HUES48 (cell line): ENCODE data around the gene NCK2.

Source experiments
- H3K27ac ChIP-seq: one replicate; pipeline ENCODE4 v1.7.0; 2013; ENCODE audit warnings: low read depth, low read length, inconsistent platforms
- H3K27me3 ChIP-seq: 2 replicates; pipeline ENCODE4 v1.6.1; 2013; ENCODE audit warnings: mild to moderate bottlenecking, low read length; ENCODE audit not compliant: control insufficient read depth, insufficient read depth
- H3K36me3 ChIP-seq: 2 replicates; pipeline ENCODE4 v1.6.1; 2013; ENCODE audit warnings: low read length; ENCODE audit not compliant: control insufficient read depth, insufficient read depth
- H3K4me1 ChIP-seq: 2 replicates; pipeline ENCODE4 v1.6.1; 2013; ENCODE audit warnings: mild to moderate bottlenecking, low read length; ENCODE audit not compliant: control insufficient read depth, insufficient read depth
- H3K4me3 ChIP-seq: 2 replicates; pipeline ENCODE4 v1.5.1; 2013; ENCODE audit warnings: mild to moderate bottlenecking, low read depth, low read length
- H3K9ac ChIP-seq: 2 replicates; pipeline ENCODE4 v1.6.1; 2013; ENCODE audit warnings: mild to moderate bottlenecking, low read depth, low read length, moderate library complexity
- H3K9me3 ChIP-seq: 2 replicates; pipeline ENCODE4 v1.6.1; 2013; ENCODE audit warnings: low read length; ENCODE audit not compliant: control insufficient read depth, insufficient read depth

Gene NCK2

DNA sequence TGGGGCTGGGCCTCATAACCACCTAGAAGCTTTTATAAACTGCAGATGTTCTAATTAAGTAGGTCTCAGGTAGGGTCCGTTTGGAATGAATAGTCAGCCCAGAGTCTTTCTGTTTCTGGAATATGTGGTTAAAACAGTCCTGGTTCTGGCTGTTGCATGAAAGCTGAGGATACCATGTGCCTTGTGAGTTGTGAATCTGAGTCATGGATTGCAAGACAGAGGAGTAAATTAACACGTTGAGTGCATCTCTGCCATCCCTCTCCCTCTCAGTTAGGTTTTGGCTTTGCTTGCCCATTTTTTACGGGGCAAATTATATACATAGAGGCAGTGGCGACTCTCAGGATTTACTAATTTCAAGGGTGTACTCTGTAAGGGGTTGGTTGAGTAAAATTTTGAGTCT, 59.1 kb downstream of the NCK2 start:
- no peak overlapping the region for H3K9ac ChIP-seq
- no peaks in the 10 kb centered on the region for H3K27me3 ChIP-seq
- H3K27ac ChIP-seq = no peak overlapping the region
- H3K4me1 ChIP-seq = peaks cover 7% of the 10 kb centered on the region
- H3K9me3 ChIP-seq = no peaks in the 10 kb centered on the region
- H3K36me3 ChIP-seq = no peaks in the 10 kb centered on the region
- no peak overlapping the region for H3K4me3 ChIP-seq

DNA sequence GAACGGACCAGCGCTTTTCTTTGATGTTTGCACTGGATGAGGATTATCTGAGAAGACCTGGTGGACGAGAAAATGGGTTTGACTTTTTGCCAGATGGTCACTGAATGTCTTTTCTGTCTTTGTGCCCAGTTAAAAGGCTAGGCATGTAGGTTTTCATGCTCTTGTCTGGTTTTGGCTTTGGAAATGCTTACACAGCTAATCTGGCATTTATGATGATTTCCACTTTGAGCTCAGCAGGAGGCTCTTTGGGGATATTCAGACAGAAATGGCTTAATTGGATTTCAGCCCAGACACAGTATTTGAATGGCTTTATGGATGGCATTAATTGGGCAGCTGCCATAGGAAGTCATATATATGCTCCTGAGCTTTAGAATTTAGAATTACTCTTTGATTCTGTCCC, 59.6 kb downstream of the NCK2 start:
- Histone ChIP-seq H3K9me3 (no peaks in the 10 kb centered on the region), H3K27ac (no peak overlapping the region), H3K9ac (no peak overlapping the region), H3K4me1 (peaks cover 12% of the 10 kb centered on the region), H3K27me3 (no peaks in the 10 kb centered on the region), H3K4me3 (no peak overlapping the region), H3K36me3 (no peaks in the 10 kb centered on the region)

DNA sequence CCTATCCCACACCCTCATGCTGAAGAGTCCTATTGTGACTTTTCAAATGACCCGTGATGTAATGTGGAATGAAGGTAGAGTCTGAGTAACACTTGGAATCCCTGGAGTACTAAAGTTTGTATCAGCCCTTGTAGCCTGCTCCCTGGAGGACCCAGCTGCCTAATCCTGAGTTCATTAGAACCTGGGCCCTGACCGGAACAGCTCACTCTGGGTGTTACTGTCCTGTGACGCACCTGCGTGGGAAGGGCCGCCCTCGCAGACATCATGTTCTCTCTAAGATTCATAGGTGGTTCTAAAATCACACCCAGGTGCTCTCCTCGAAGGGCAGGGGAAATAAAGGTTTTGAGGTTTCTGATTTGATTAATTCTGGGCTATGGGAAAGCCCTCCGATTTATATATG, 62.3 kb downstream of the NCK2 start:
- no peaks in the 10 kb centered on the region for H3K36me3 ChIP-seq
- H3K4me1 ChIP-seq = peaks cover 21% of the 10 kb centered on the region
- no peak overlapping the region for H3K4me3 ChIP-seq
- H3K27me3 ChIP-seq = no peaks in the 10 kb centered on the region
- H3K27ac ChIP-seq = no peak overlapping the region
- H3K9ac ChIP-seq = no peak overlapping the region
- no peaks in the 10 kb centered on the region for H3K9me3 ChIP-seq

DNA sequence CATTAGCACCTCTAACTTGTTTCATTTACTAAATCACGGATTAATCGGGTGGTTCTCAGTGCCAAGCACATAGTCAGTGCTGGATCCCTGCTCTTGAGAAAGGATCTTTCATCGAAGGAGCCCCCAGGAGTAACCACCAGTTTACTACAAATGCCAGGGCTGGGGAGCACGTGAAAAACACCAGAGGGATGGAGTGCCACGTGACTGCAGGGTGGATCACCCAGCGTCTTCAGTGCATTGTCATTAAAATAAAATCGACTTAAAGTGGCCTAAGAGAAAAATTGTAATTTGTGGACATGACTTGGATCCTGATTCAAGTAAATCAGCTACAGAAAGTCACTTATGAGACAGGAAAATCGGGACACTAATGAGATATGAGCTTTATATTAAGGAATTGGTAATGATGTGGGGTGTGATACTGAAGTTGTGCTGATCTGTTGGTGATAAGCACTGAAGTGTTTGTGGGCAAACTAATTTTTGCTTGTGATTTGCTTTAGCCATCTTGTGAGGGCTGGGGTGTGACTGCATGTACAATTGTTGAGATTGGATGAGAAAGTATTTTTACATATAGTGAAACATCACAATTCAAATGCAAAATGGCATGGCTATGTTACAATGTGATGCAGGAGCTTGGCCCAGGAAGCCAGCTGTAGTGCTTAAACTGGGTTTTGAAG, 63.8 kb downstream of the NCK2 start:
- no peak overlapping the region for H3K27ac ChIP-seq
- H3K4me3 ChIP-seq = no peak overlapping the region
- H3K9me3 ChIP-seq = no peaks in the 10 kb centered on the region
- peaks cover 28% of the 10 kb centered on the region for H3K4me1 ChIP-seq
- H3K27me3 ChIP-seq = no peaks in the 10 kb centered on the region
- H3K9ac ChIP-seq = no peak overlapping the region
- H3K36me3 ChIP-seq = no peaks in the 10 kb centered on the region

DNA sequence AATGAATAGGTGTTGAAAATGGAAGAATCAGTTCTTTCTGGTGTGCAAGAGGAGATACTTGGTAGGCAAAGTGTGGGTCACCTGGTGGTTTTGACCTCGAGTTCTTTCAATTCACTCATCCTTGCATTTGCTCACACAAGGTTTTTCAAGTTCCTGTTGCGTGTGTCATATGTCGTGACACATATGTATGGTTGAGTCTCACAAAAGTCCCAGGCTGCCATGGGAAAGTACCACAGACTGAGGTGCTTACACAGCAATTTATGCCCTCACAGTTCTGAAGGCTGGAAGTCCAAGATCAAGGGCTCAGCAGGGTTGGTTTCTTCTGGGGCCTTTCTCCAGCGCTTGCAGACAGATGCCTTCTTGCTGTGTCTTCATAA, 64.4 kb downstream of the NCK2 start:
- no peaks in the 10 kb centered on the region for H3K36me3 ChIP-seq
- no peaks in the 10 kb centered on the region for H3K27me3 ChIP-seq
- peaks cover 28% of the 10 kb centered on the region for H3K4me1 ChIP-seq
- no peaks in the 10 kb centered on the region for H3K9me3 ChIP-seq
- H3K4me3 ChIP-seq = no peak overlapping the region
- H3K27ac ChIP-seq = no peak overlapping the region
- no peak overlapping the region for H3K9ac ChIP-seq

DNA sequence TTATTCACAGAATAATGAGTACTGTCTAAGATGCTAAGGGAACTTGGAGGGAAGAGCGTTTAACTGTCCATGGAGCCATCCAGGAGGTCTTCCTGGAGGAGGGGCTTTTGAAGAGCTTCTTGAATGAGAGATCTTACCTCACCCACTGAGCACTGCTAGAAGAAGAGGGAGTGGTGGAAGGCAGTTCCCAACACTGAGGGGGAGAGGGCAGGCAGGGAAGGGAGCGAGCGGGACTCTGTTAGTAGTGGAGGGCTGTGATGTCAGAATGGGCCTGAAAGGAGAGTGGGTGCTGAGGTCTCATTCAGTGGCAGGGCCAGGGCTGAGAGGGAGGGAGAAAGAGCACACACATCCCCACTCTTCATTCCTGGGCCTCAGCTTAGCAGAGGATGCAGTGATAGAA, 65.0 kb downstream of the NCK2 start:
- Histone ChIP-seq H3K9me3 (no peaks in the 10 kb centered on the region), H3K27me3 (no peaks in the 10 kb centered on the region), H3K9ac (no peak overlapping the region), H3K27ac (no peak overlapping the region), H3K36me3 (no peaks in the 10 kb centered on the region), H3K4me3 (no peak overlapping the region), H3K4me1 (peaks cover 28% of the 10 kb centered on the region)

DNA sequence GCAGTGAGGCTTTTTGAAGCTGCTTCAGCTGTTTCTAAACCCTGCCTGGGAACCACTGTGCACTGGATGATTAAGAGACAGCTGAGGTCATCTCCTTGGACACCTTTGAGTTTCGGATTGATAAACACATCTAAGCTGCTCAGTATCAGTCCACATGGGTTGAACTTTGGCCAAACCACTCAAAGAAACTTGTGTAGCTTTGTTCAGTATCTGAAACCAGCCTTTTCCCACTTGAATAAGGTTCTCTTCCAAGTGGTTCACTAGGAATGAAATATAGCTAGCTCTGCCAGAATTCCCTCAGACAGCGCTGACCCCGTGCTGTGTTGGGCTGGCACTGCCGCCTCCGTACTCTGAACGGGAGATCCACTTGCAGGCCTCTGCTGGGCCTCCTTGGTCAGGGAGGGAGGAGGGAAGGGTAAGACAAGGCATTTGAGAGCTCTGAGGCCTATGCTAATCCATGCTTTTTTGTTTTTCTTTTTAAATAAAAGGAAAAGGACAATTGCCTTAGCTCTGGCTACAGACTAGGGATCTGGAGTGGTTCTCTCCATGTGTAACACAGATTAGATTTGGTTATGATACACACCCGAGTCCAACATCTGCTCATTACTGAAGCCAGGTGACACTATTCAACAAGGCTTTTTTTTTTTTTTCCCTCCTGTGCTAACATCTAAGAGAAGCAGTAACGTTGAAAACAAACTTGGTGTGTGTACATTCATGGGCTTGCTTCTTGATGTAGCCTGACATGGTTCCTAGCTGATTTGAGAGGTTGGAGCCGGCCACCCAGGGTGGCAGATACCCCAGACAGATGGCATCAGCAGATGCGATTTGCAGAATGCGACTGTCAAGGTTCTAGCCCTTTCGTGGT, 67.7 kb downstream of the NCK2 start:
- H3K4me1 ChIP-seq = peaks cover 28% of the 10 kb centered on the region
- no peaks in the 10 kb centered on the region for H3K27me3 ChIP-seq
- no peaks in the 10 kb centered on the region for H3K9me3 ChIP-seq
- H3K4me3 ChIP-seq = no peak overlapping the region
- peaks cover 5% of the 10 kb centered on the region for H3K36me3 ChIP-seq
- no peak overlapping the region for H3K9ac ChIP-seq
- H3K27ac ChIP-seq = peak overlapping the region; percentile 70

DNA sequence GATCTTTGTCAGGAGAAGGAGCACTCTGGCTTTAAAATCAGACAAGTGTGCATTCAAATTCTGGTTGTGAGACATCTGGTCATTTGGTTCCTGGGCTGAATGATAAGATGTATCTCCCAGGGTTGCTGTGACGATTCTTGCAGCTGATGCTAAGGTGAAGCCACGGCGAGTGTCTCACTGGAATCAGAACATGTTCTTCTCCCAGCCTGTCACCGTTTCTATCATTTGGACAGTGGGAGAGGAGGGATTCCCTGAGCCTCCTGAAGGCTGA, 68.3 kb downstream of the NCK2 start:
- no peak overlapping the region for H3K9ac ChIP-seq
- H3K27me3 ChIP-seq = no peaks in the 10 kb centered on the region
- H3K9me3 ChIP-seq = no peaks in the 10 kb centered on the region
- H3K4me1 ChIP-seq = peaks cover 28% of the 10 kb centered on the region
- no peak overlapping the region for H3K4me3 ChIP-seq
- peaks cover 5% of the 10 kb centered on the region for H3K36me3 ChIP-seq
- H3K27ac ChIP-seq = no peak overlapping the region

DNA sequence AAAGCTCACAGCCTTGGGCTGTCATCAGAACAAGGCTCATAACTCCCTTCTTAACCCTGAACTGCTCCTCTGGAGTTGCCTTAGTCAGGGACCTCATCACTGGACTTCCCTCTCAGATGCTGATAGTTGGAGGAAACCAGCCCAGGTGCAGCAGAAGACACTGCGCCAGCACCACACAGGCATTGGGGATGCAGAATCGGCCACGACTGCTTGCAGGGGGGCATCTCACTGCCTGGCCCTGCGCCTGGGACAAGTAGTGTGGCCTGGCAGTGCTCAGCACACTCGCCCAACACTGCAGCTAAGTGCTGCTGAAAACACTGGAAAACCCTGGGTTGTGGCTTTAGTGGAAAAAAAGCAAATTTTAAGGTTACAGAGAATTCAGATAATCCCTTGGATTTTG, 68.7 kb downstream of the NCK2 start:
- H3K27ac ChIP-seq = no peak overlapping the region
- no peaks in the 10 kb centered on the region for H3K27me3 ChIP-seq
- peaks cover 5% of the 10 kb centered on the region for H3K36me3 ChIP-seq
- no peak overlapping the region for H3K4me3 ChIP-seq
- H3K4me1 ChIP-seq = peaks cover 25% of the 10 kb centered on the region
- no peaks in the 10 kb centered on the region for H3K9me3 ChIP-seq
- no peak overlapping the region for H3K9ac ChIP-seq

DNA sequence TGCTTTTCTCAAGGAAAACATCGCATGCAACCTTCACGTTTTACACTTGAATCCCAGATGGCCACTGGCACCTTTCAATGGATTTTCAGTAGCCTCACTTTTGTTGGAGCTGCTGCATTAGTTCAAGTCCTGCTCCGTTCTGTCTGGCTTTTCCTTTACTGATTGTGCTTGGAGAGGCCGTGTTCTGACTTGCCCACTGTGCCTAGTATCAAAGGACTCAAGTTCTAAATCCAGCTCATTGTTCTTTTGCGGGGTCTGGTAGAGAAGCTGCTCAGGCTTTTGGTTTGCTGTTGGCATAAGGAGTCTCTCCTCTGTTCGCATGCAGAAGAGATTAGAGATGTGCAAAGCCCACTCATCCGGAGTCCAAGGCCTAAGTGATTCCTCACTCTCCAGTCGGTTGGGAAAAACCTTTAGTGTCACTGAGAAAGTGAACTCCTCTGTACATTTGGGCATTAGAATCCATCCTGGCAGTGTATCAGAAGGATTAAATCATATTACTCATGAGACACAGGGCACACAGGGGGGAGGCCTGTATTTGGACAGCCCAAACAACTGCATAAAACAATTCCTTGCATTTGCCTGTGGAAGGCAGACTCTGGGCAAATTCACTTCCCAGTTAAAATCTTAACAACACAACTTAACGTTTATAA, 69.7 kb downstream of the NCK2 start:
- H3K9me3 ChIP-seq = no peaks in the 10 kb centered on the region
- peaks cover 5% of the 10 kb centered on the region for H3K36me3 ChIP-seq
- H3K27me3 ChIP-seq = no peaks in the 10 kb centered on the region
- peaks cover 14% of the 10 kb centered on the region for H3K4me1 ChIP-seq
- no peak overlapping the region for H3K27ac ChIP-seq
- no peak overlapping the region for H3K9ac ChIP-seq
- H3K4me3 ChIP-seq = no peak overlapping the region

DNA sequence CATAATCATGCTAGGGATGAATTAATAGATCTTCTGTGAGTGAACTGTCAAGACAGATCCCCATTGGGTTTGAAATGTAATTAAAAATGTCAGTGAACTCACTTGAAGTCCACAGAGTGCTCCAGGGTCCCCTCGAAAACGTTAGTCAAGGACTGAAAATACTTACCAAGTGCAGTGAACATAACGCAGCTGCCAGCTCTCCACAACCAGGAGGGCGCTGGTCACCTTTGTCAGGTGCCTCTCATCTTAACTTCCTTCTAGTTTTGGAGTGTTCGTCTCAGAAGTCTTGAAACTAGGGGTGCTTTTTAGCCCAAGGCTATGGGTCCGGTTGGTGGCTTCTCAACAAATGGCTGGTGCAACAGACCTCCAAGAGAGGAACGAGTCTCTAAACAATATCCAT, 70.7 kb downstream of the NCK2 start:
- peaks cover 5% of the 10 kb centered on the region for H3K36me3 ChIP-seq
- no peaks in the 10 kb centered on the region for H3K27me3 ChIP-seq
- H3K4me1 ChIP-seq = peaks cover 7% of the 10 kb centered on the region
- H3K27ac ChIP-seq = no peak overlapping the region
- no peak overlapping the region for H3K9ac ChIP-seq
- H3K4me3 ChIP-seq = no peak overlapping the region
- H3K9me3 ChIP-seq = no peaks in the 10 kb centered on the region
